HepG2 (cell line): ENCODE measurements around the gene EBF4. TPM values are rescaled to one million over a fixed set of nuclear protein-coding genes. Genes with fewer than 3 reads are reported as not detected.

Experiments used
- EHMT2 ChIP-seq: fragments of 200-600 bp; sonication (generic); IDR thresholded peaks from 2 replicates; pipeline ENCODE4 v1.7.0; 2017; ENCODE audit warnings: antibody characterized with exemption, low read depth, low read length, borderline replicate concordance
- ELF3 ChIP-seq: IDR thresholded peaks from 2 replicates; pipeline ENCODE4 v1.6.1; 2016; ENCODE audit warnings: missing genetic modification reagents, missing compliant biosample characterization
- FOXP1 ChIP-seq, 2 experiments: fragments of 450-650 bp in 1 of 2; IDR thresholded peaks; 2 replicates each; pipeline ENCODE4 v1.6.1; 2017 to 2018; ENCODE audit warnings: antibody characterized with exemption in 1 of 2
- HDAC2 ChIP-seq: sonication (generic); formaldehyde crosslinking; IDR thresholded peaks from 2 replicates; pipeline ENCODE4 v1.4.0; 2020; ENCODE audit warnings: missing genetic modification reagents
- HMGXB3 ChIP-seq: sonication (generic); formaldehyde crosslinking; IDR thresholded peaks from 2 replicates; pipeline ENCODE4 v1.4.0; 2020; ENCODE audit warnings: missing genetic modification reagents, borderline replicate concordance
- KDM5A ChIP-seq: fragments of 200-600 bp; sonication (generic); IDR thresholded peaks from 2 replicates; pipeline ENCODE4 v1.7.0; 2018; ENCODE audit warnings: antibody characterized with exemption, mild to moderate bottlenecking, low read length, borderline replicate concordance
- NFIB ChIP-seq: sonication (generic); formaldehyde crosslinking; IDR thresholded peaks from 2 replicates; pipeline ENCODE4 v1.9.0; 2021; ENCODE audit warnings: missing genetic modification reagents, mild to moderate bottlenecking, borderline replicate concordance
- PCBP1 ChIP-seq: fragments of 200-400 bp; formaldehyde crosslinking; IDR thresholded peaks from 2 replicates; pipeline ENCODE4 v1.6.1; 2017; ENCODE audit warnings: mild to moderate bottlenecking, low read depth, low read length, borderline replicate concordance
- PTBP1 ChIP-seq: fragments of 200-400 bp; formaldehyde crosslinking; IDR thresholded peaks from 2 replicates; pipeline ENCODE4 v1.6.1; 2018; ENCODE audit warnings: low read length, low read depth; ENCODE audit not compliant: poor library complexity, severe bottlenecking
- RBFOX2 ChIP-seq: fragments of 200-400 bp; formaldehyde crosslinking; IDR thresholded peaks from 2 replicates; pipeline ENCODE4 v1.6.1; 2017; ENCODE audit warnings: low read depth, mild to moderate bottlenecking, low read length
- SRSF4 ChIP-seq: fragments of 200-400 bp; formaldehyde crosslinking; IDR thresholded peaks from one replicate; pipeline ENCODE4 v1.6.1; 2018; ENCODE audit warnings: mild to moderate bottlenecking, low read depth, low read length, moderate library complexity; ENCODE audit not compliant: poor library complexity, severe bottlenecking
- ZBTB21 ChIP-seq: sonication (generic); formaldehyde crosslinking; IDR thresholded peaks from 2 replicates; pipeline ENCODE4 v1.4.0; 2020; ENCODE audit warnings: missing genetic modification reagents
- ZC3H13 ChIP-seq: sonication (generic); formaldehyde crosslinking; IDR thresholded peaks from 2 replicates; pipeline ENCODE4 v1.8.1; 2023; ENCODE audit warnings: mild to moderate bottlenecking, missing genetic modification reagents, moderate library complexity
- ZFP90 ChIP-seq: sonication (generic); formaldehyde crosslinking; IDR thresholded peaks from 2 replicates; pipeline ENCODE4 v1.8.0; 2022; ENCODE audit warnings: missing genetic modification reagents, mild to moderate bottlenecking, inconsistent platforms, borderline replicate concordance
- ZMYM2 ChIP-seq: sonication (generic); formaldehyde crosslinking; IDR thresholded peaks from 2 replicates; pipeline ENCODE4 v1.8.0; 2022; ENCODE audit warnings: mild to moderate bottlenecking, missing genetic modification reagents
- ZNF224 ChIP-seq: sonication (generic); formaldehyde crosslinking; IDR thresholded peaks from 2 replicates; pipeline ENCODE4 v1.5.0; 2020; ENCODE audit warnings: mild to moderate bottlenecking, missing genetic modification reagents
- ZNF550 ChIP-seq: sonication (generic); formaldehyde crosslinking; IDR thresholded peaks from 2 replicates; pipeline ENCODE4 v1.4.0; 2020; ENCODE audit warnings: mild to moderate bottlenecking, missing genetic modification reagents, borderline replicate concordance
- polyA plus RNA-seq, 8 experiments: library from polyadenylated mRNA; depleted of rRNA in 3 of 8; stranded (reverse) in 7 of 8; unstranded in 1 of 8; fragments of >200 nt; fragmentation: Illumina TruSeq in 4 of 8; extraction: Trizol in 4 of 8; gene quantifications; 2 replicates each; pipeline versions ENCODE4 v1.2.1 to v1.2.3, GENCODE V29; 2011 to 2016; ENCODE audit warnings: low read depth in 4 of 8, missing spikeins in 1 of 8, mixed read lengths in 1 of 8; ENCODE audit not compliant: insufficient read depth in 1 of 8
- total RNA-seq, 5 experiments: library from RNA; depleted of rRNA; stranded (reverse); fragments of >200 nt; fragmentation: Illumina TruSeq; extraction: Trizol; gene quantifications; 2 replicates each; pipeline ENCODE4 v1.2.3, GENCODE V29; 2016; ENCODE audit warnings: low read depth in 1 of 5
- TF ChIP-seq, protein P1 (sequence below): sonication (generic); formaldehyde crosslinking; IDR thresholded peaks from 2 replicates; pipeline ENCODE4 v1.4.0; 2020; ENCODE audit warnings: missing genetic modification reagents
- TF ChIP-seq, protein P2 (sequence below): sonication (generic); formaldehyde crosslinking; IDR thresholded peaks from 2 replicates; pipeline ENCODE4 v1.4.0; 2020; ENCODE audit warnings: missing genetic modification reagents, mild to moderate bottlenecking, borderline replicate concordance
- TF ChIP-seq, protein P3 (sequence below): sonication (generic); formaldehyde crosslinking; conservative IDR thresholded peaks from 2 replicates; pipeline ENCODE4 v1.4.0; 2020; ENCODE audit warnings: missing genetic modification reagents

Gene EBF4
- total and polyA plus RNA-seq, 2 of the 13 experiments (the other 11 are each of a cell fraction or from before 2014, with no cell fraction given), result 0.84 to 2.2 TPM

DNA sequence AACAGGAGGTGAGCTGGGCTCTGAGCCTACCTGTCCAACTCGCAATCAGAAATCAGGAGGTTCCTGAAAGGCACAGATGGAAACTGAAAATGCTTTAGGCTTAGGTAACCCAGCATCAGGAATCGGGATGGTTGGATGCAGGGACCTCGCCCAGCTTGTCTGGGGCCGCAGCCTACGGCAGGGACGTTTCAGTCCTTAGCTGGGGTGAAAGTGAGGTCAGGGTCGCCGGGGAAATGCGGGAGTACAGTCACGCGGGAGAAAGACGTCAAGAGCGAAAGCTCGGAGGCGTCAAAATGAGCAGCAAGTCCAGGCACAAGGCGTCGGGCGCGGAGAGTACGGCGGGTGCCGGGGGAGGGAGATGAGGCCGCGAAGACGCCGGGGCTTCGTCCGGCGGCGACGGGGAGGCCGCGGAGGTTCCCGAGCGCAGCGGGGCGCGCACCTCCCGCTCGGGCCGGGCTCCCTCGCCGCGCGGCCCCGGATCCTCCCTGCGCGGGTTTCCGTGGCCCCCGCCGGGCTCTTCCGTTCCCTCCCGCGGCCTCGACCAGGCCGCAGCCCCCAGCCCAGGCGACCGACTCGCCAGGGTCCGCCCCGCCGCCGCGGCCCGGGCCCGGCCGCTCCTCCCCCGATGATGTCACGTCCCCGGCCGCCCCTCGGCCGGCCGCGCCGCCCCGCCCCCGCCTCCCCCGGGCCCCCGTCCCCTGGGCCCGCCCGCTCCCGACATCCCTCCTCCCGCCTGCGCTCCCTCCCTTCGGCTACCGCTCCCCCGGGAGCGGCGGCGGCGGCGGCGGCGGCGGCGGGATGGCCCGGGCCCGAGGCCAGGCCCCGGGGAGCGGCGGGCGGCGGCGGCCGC is at the start of gene EBF4 (continued):
- TF ChIP-seq, protein P1, sequence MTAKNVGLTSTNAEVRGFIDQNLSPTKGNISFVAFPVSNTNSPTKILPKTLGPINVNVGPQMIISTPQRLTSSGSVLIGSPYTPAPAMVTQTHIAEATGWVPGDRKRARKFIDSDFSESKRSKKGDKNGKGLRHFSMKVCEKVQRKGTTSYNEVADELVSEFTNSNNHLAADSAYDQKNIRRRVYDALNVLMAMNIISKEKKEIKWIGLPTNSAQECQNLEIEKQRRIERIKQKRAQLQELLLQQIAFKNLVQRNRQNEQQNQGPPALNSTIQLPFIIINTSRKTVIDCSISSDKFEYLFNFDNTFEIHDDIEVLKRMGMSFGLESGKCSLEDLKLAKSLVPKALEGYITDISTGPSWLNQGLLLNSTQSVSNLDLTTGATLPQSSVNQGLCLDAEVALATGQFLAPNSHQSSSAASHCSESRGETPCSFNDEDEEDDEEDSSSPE, result peak; percentile 69
- TF ChIP-seq PCBP1 (no peak), SRSF4 (no peak), HMGXB3 (CRISPR knock-in tag) (no peak), PTBP1 (no peak), KDM5A (no peak), HDAC2 (CRISPR knock-in tag) (peak; percentile 39; the same call in 1 of the 2 replicates), ZNF224 (CRISPR knock-in tag) (no peak), ZNF550 (CRISPR knock-in tag) (no peak), NFIB (CRISPR knock-in tag) (no peak), RBFOX2 (peak; percentile 42; the same call in 1 of the 2 replicates), ZC3H13 (CRISPR knock-in tag) (peak; percentile 69; the same call in 1 of the 2 replicates), ZBTB21 (CRISPR knock-in tag) (peak; percentile 36; the same call in 1 of the 2 replicates), ZFP90 (peak; percentile 61; the same call in 1 of the 2 replicates), ZMYM2 (CRISPR knock-in tag) (no peak), ELF3 (CRISPR knock-in tag) (0 out of 2 replicates have a peak, but pooled peaks have one; percentile 17), FOXP1 (IDR thresholded peaks at IDR 0.05) (no peak), FOXP1 (CRISPR knock-in tag; IDR thresholded peaks at IDR 0.05) (no peak), EHMT2 (no peak)
- TF ChIP-seq, protein P2, sequence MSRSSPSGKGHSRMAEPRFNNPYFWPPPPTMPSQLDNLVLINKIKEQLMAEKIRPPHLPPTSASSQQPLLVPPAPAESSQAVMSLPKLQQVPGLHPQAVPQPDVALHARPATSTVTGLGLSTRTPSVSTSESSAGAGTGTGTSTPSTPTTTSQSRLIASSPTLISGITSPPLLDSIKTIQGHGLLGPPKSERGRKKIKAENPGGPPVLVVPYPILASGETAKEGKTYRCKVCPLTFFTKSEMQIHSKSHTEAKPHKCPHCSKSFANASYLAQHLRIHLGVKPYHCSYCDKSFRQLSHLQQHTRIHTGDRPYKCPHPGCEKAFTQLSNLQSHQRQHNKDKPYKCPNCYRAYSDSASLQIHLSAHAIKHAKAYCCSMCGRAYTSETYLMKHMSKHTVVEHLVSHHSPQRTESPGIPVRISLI (CRISPR knock-in tag), result no peak
- TF ChIP-seq, protein P3, sequence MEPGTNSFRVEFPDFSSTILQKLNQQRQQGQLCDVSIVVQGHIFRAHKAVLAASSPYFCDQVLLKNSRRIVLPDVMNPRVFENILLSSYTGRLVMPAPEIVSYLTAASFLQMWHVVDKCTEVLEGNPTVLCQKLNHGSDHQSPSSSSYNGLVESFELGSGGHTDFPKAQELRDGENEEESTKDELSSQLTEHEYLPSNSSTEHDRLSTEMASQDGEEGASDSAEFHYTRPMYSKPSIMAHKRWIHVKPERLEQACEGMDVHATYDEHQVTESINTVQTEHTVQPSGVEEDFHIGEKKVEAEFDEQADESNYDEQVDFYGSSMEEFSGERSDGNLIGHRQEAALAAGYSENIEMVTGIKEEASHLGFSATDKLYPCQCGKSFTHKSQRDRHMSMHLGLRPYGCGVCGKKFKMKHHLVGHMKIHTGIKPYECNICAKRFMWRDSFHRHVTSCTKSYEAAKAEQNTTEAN (CRISPR knock-in tag), result 0 out of 2 replicates have a peak, but pooled peaks have one; percentile 38
